ENCODE measurements around the gene BICRA. TPM values are rescaled to one million over a fixed set of nuclear protein-coding genes. Genes with fewer than 3 reads are reported as not detected.

Gene BICRA
- total RNA-seq, 1 experiment from 2014 or later, result 29.3 TPM

DNA sequence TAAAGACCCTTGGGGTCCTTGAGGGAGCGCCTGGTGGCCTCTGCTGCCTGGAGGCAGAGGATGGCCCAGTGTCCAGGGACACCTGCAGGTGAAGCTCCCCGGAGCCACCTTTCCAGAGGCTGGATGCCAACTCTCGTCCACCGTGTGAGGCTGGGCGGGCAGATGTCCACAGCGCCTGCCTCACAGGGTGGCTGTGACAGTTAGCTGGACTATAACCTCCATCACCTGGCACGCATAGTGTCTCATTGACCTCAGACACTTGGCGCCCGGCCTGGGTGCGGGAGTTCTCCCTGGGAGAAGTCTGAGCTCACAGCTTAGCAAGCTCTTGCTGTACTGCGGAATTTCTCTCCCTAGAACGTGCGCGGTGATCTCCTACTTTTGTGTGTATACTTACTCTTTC, 9.8 kb downstream of the BICRA start:
- no peak overlapping the region for H2BK20ac ChIP-seq (ENCODE audit: low read depth, low read length, poor library complexity, severe bottlenecking)
- H3K18ac ChIP-seq (ENCODE audit: insufficient read length, low read depth, low read length), result no peak overlapping the region
- H3K4ac ChIP-seq (ENCODE audit: low read depth, low read length), result no peak overlapping the region
- no peaks in the 10 kb centered on the region for H3K27me3 Mint-ChIP-seq (ENCODE audit: low read depth)
- no peak overlapping the region for H2AFZ ChIP-seq (ENCODE audit: low read length)
- H3K36me3 Mint-ChIP-seq (ENCODE audit: insufficient read depth in 1 of 3, low read depth in 3 of 3), result peaks cover 5 to 14% (median 10%) of the 10 kb centered on the region in 3 experiments
- H2BK120ac ChIP-seq (ENCODE audit: low read depth, low read length, poor library complexity, severe bottlenecking), result no peak overlapping the region
- H3K14ac ChIP-seq (ENCODE audit: insufficient read depth, low read length), result no peak overlapping the region
- no peak overlapping the region for H2BK15ac ChIP-seq (ENCODE audit: low read depth, low read length)
- H4K8ac ChIP-seq (replicated peaks; ENCODE audit: insufficient read length, low read depth, low read length), result no peak overlapping the region
- H3K4me3 Mint-ChIP-seq, result no peak overlapping the region
- H2BK12ac ChIP-seq (ENCODE audit: insufficient read length, low read depth, low read length), result no peak overlapping the region
- H3K27ac Mint-ChIP-seq, result peak overlapping the region in 2 of 3 experiments; percentile 54 to 86; a peak in 4 of 7 replicates
- no peak for DNase-seq
- no peak overlapping the region for H4K5ac ChIP-seq (ENCODE audit: insufficient read length, low read depth, low read length)
- H3K9me3 ChIP-seq (ENCODE audit: control insufficient read depth, low read depth, low read length), result no peaks in the 10 kb centered on the region
- peaks cover 3% of the 10 kb centered on the region for H3K79me1 ChIP-seq (ENCODE audit: insufficient read depth, low read depth, low read length, poor library complexity, severe bottlenecking)
- TF ChIP-seq, protein P1, sequence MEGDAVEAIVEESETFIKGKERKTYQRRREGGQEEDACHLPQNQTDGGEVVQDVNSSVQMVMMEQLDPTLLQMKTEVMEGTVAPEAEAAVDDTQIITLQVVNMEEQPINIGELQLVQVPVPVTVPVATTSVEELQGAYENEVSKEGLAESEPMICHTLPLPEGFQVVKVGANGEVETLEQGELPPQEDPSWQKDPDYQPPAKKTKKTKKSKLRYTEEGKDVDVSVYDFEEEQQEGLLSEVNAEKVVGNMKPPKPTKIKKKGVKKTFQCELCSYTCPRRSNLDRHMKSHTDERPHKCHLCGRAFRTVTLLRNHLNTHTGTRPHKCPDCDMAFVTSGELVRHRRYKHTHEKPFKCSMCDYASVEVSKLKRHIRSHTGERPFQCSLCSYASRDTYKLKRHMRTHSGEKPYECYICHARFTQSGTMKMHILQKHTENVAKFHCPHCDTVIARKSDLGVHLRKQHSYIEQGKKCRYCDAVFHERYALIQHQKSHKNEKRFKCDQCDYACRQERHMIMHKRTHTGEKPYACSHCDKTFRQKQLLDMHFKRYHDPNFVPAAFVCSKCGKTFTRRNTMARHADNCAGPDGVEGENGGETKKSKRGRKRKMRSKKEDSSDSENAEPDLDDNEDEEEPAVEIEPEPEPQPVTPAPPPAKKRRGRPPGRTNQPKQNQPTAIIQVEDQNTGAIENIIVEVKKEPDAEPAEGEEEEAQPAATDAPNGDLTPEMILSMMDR (conservative IDR thresholded peaks at IDR 0.05), result no peak
- no peak overlapping the region for H3K9ac ChIP-seq (ENCODE audit: extremely low read depth, insufficient read length, low read length)
- H3K56ac ChIP-seq (ENCODE audit: insufficient read length, low read depth, low read length), result no peak overlapping the region
- H3K23ac ChIP-seq (ENCODE audit: insufficient read length, low read depth, low read length), result no peak overlapping the region
- H3K9me3 Mint-ChIP-seq, result no peaks in the 10 kb centered on the region
- H3K4me2 ChIP-seq (ENCODE audit: insufficient read depth, insufficient read length, low read length), result no peak overlapping the region
- H3K23me2 ChIP-seq (ENCODE audit: insufficient read length, low read depth, low read length, poor library complexity, severe bottlenecking), result no peaks in the 10 kb centered on the region
- no peak overlapping the region for H3T11ph ChIP-seq (ENCODE audit: low read length)
- no peak overlapping the region for H2BK5ac ChIP-seq (ENCODE audit: insufficient read length, low read length)
- WGBS (ENCODE audit: extremely low coverage, insufficient read length, low lambda C conversion rate), result no CpG with 5 or more reads among the region's 14 CpGs
- peaks cover 53 to 61% of the 10 kb centered on the region in 2 experiments for H3K4me1 Mint-ChIP-seq
- no peak overlapping the region for H3K27ac ChIP-seq (ENCODE audit: insufficient read length, low read depth, low read length)
- H2AK5ac ChIP-seq (ENCODE audit: insufficient read length, low read length), result no peak overlapping the region
- no peaks in the 10 kb centered on the region for H3K27me3 ChIP-seq (ENCODE audit: insufficient read depth, low read length)
- peaks cover 39% of the 10 kb centered on the region; the same call in 1 of the 2 replicates for H3K79me2 ChIP-seq (ENCODE audit: insufficient read depth, low read length)
- no peak overlapping the region for H4K91ac ChIP-seq (ENCODE audit: insufficient read length, low read depth, low read length)
- peaks cover 12% of the 10 kb centered on the region; the same call in 1 of the 2 replicates for H3K4me1 ChIP-seq (ENCODE audit: insufficient read depth, low read length)
- H4K20me1 ChIP-seq (ENCODE audit: control insufficient read depth, insufficient read depth, insufficient read length), result no peaks in the 10 kb centered on the region

Measured in H9 (cell line).